A673 (cell line): ENCODE data around the gene CDC73. TPM values are rescaled to one million over a fixed set of nuclear protein-coding genes. Genes with fewer than 3 reads are reported as not detected.

Experiments
- BruUV-seq: library from RNA; stranded (reverse); fragments of 400-500 nt; replicated peaks from 2 replicates; lab custom pipeline; 2021; lab: Mats Ljungman, UMichigan
- CTCF ChIA-PET: fragments of 300-600 bp; sonication (Branson Sonifier 250); formaldehyde crosslinking; loops from one replicate; lab custom pipeline; 2022; ENCODE audit warnings: antibody characterized with exemption; lab: Charles Lee
- POLR2A ChIA-PET: fragments of 300-600 bp; sonication (Branson Sonifier 250); formaldehyde crosslinking; loops from one replicate; lab custom pipeline; 2022; ENCODE audit warnings: antibody characterized with exemption; ENCODE audit not compliant: low non-redundant PET; lab: Charles Lee
- DNase-seq: peaks from one replicate; pipeline ENCODE4 v3.0.0-alpha.2; 2015; ENCODE audit warnings: low spot score
- H3K27ac ChIP-seq: fragments of 200-600 bp; sonication (generic); 2 replicates; pipeline ENCODE4 v1.5.1; 2016; ENCODE audit warnings: mixed run types, low read depth, mild to moderate bottlenecking, mixed read lengths, antibody characterized with exemption, low read length; ENCODE audit not compliant: poor library complexity, severe bottlenecking
- H3K27me3 ChIP-seq: fragments of 200-600 bp; sonication (generic); replicated peaks from 2 replicates; pipeline ENCODE4 v1.6.1; 2017; ENCODE audit warnings: mixed run types, low read depth, mild to moderate bottlenecking, mixed read lengths, antibody characterized with exemption, low read length; ENCODE audit not compliant: insufficient read depth, poor library complexity
- H3K36me3 ChIP-seq: fragments of 200-600 bp; sonication (generic); 2 replicates; pipeline ENCODE4 v1.6.1; 2016; ENCODE audit warnings: mixed run types, mild to moderate bottlenecking, mixed read lengths, antibody characterized with exemption, low read length; ENCODE audit not compliant: insufficient read depth, poor library complexity, severe bottlenecking
- H3K4me1 ChIP-seq: fragments of 200-600 bp; sonication (generic); 2 replicates; pipeline ENCODE4 v1.6.1; 2017; ENCODE audit warnings: mixed run types, mild to moderate bottlenecking, mixed read lengths, antibody characterized with exemption, low read length; ENCODE audit not compliant: insufficient read depth, poor library complexity, severe bottlenecking
- H3K4me3 ChIP-seq: fragments of 200-600 bp; sonication (generic); 2 replicates; pipeline ENCODE4 v1.5.1; 2016; ENCODE audit warnings: low read depth, mixed run types, mild to moderate bottlenecking, mixed read lengths, low read length; ENCODE audit not compliant: poor library complexity, severe bottlenecking
- H3K9me3 ChIP-seq: fragments of 200-600 bp; sonication (generic); 2 replicates; pipeline ENCODE4 v1.6.1; 2016; ENCODE audit warnings: mixed run types, low read depth, mild to moderate bottlenecking, mixed read lengths, antibody characterized with exemption, low read length; ENCODE audit not compliant: poor library complexity, severe bottlenecking
- EZH2 ChIP-seq: fragments of 200-600 bp; sonication (generic); IDR thresholded peaks from 2 replicates; pipeline ENCODE4 v1.6.1; 2017; ENCODE audit warnings: borderline replicate concordance, low read depth, mild to moderate bottlenecking, mixed read lengths, antibody characterized with exemption, low read length; ENCODE audit not compliant: poor library complexity, severe bottlenecking
- intact Hi-C: fragments of 100-400 bp; cut with micrococcal nuclease; formaldehyde crosslinking; loops from one replicate; pipeline ENCODE4 v1.10.0; 2022; ENCODE audit not compliant: unreplicated experiment
- total RNA-seq: library from RNA; stranded (reverse); gene quantifications from 2 replicates; pipeline ENCODE4 v1.2.3, GENCODE V29; 2021
- TF ChIP-seq, protein P1 (sequence below): fragments of 300-800, 200-600 bp; sonication (generic); conservative IDR thresholded peaks from 2 replicates; pipeline ENCODE4 v1.5.1; 2017; ENCODE audit warnings: low read depth, mild to moderate bottlenecking, antibody characterized with exemption, low read length, moderate library complexity, mixed read lengths

CDC73 gene
- total RNA-seq, 1 experiment from 2014 or later = 71.0 TPM

DNA sequence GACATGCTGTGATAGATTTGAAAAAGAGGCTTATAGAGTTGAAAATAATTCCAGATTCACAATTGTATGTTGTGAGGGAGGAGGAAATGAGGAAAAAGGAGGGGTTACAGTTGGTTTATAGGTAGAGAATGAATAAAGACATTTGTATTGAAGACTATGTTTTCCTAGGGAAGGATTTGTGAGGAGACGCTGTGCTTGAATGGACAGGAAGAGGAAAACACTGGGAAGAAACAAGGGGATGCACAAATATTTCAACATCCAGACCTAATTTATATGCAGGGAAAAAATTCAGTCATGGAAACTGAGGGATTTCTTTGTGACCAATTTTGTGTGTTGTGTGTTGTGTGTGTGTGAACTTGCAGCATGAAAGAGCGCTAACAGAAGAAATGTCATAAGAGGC lies 157.1 kb downstream of the CDC73 start:
- POLR2A ChIA-PET = no interaction called here
- no peaks in the 10 kb centered on the region for H3K9me3 ChIP-seq
- DNase-seq = no peak
- no peak overlapping the region for H3K4me3 ChIP-seq
- CTCF ChIA-PET = no interaction called here
- no TSS peak for BruUV-seq
- H3K27me3 ChIP-seq = no peaks in the 10 kb centered on the region
- H3K36me3 ChIP-seq = no peaks in the 10 kb centered on the region
- no peaks in the 10 kb centered on the region for H3K4me1 ChIP-seq
- TF ChIP-seq, protein P1, sequence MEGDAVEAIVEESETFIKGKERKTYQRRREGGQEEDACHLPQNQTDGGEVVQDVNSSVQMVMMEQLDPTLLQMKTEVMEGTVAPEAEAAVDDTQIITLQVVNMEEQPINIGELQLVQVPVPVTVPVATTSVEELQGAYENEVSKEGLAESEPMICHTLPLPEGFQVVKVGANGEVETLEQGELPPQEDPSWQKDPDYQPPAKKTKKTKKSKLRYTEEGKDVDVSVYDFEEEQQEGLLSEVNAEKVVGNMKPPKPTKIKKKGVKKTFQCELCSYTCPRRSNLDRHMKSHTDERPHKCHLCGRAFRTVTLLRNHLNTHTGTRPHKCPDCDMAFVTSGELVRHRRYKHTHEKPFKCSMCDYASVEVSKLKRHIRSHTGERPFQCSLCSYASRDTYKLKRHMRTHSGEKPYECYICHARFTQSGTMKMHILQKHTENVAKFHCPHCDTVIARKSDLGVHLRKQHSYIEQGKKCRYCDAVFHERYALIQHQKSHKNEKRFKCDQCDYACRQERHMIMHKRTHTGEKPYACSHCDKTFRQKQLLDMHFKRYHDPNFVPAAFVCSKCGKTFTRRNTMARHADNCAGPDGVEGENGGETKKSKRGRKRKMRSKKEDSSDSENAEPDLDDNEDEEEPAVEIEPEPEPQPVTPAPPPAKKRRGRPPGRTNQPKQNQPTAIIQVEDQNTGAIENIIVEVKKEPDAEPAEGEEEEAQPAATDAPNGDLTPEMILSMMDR = no peak
- TF ChIP-seq EZH2 = no peak
- intact Hi-C loops = no loop called here
- H3K27ac ChIP-seq = no peak overlapping the region

DNA sequence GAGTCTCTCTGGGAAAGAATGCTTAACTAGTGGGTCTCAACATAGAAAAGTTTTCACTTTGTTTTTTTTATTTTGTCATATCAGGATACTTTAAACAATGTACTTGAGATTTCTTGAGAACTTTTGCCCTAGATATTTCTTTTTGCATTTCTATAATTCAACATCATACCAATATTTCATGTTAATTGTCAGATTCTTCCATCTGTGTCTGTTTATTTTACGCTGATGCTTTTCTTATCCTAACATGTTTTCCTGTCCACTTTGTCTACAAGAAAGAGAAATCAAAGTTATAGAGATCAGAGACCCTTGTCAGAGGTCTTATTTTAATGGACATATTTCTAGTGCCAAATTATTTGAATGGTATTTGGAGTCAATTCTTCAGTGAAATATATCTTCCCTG lies 160.1 kb downstream of the CDC73 start:
- CTCF ChIA-PET = no interaction called here
- BruUV-seq = no TSS peak
- H3K27me3 ChIP-seq = no peaks in the 10 kb centered on the region
- POLR2A ChIA-PET = no interaction called here
- TF ChIP-seq, protein P1 = no peak
- TF ChIP-seq EZH2 = no peak
- no peaks in the 10 kb centered on the region for H3K4me1 ChIP-seq
- intact Hi-C loops = no loop called here
- no peaks in the 10 kb centered on the region for H3K9me3 ChIP-seq
- no peaks in the 10 kb centered on the region for H3K36me3 ChIP-seq
- H3K27ac ChIP-seq = no peak overlapping the region
- no peak for DNase-seq
- H3K4me3 ChIP-seq = no peak overlapping the region

DNA sequence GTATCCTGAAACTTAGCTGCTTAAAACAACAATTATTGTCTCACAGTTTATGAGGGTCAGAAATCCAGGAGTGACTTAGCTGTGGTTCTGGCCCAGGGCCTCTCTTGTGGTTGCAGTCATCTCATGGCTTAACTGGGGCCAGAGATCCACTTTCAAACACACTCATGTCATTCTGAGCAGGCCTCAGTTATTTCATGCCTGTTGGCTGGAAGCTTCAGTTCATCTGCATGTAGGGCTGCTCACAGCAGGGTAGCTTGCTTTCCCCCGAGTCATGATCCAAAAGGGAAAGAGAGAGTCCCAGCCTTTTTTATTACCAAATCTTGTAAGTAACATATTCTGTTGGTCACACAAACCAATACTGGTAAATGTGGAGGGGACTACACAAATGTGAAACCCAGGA lies 161.2 kb downstream of the CDC73 start:
- Histone ChIP-seq H3K36me3 (no peaks in the 10 kb centered on the region), H3K27me3 (no peaks in the 10 kb centered on the region), H3K27ac (no peak overlapping the region), H3K9me3 (no peaks in the 10 kb centered on the region), H3K4me3 (no peak overlapping the region), H3K4me1 (no peaks in the 10 kb centered on the region)
- peak; percentile 10 for DNase-seq
- TF ChIP-seq EZH2 = no peak
- TF ChIP-seq, protein P1 = no peak
- intact Hi-C loops = no loop called here
- BruUV-seq = no TSS peak
- ChIA-PET POLR2A (interaction anchor here (0.5 kb wide), 1 partner anchor 655 kb away, joined by 4 read pairs; no protein-coding TSS in a partner anchor), CTCF (no interaction called here)
